ENCODE measurements around the gene HTR1B.

HTR1B gene

GRCh38 chr6:77455271-77455670 is 8.0 kb downstream of the HTR1B start:
- no peak for DNase-seq

- no peak for DNase-seq
These were observed 8.9 kb downstream of the HTR1B start for GRCh38 chr6:77454386-77454785.

GRCh38 chr6:77451466-77451865 is 11.8 kb downstream of the HTR1B start:
- no peak for DNase-seq

- no peak for DNase-seq
These were observed 12.4 kb downstream of the HTR1B start for GRCh38 chr6:77450924-77451323.

- no peak for DNase-seq
These were observed 14.7 kb downstream of the HTR1B start for GRCh38 chr6:77448546-77448945.

- DNase-seq = no peak
These were observed 16.0 kb downstream of the HTR1B start for GRCh38 chr6:77447254-77447653.

- DNase-seq = no peak
These were observed 17.0 kb downstream of the HTR1B start for GRCh38 chr6:77446249-77446648.

DNA sequence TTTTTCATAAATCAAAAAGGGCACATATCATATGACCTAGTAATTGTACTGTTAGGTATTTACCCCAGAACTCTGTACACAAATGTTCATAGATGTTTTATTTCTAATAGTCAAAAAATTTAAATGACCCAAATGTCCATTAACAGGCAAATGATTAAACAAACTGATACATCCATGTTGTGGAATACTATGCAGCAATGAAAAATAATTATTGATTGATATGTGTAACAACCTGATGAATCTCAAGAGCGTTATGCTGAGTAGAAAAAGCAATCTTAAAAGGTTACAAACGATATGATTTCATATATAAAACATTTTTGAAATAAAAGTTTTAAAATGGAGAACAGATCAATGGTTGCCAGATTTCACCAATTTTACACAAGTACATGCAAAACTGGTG is 18.1 kb downstream of the HTR1B start:
- DNase-seq = no peak

DNA sequence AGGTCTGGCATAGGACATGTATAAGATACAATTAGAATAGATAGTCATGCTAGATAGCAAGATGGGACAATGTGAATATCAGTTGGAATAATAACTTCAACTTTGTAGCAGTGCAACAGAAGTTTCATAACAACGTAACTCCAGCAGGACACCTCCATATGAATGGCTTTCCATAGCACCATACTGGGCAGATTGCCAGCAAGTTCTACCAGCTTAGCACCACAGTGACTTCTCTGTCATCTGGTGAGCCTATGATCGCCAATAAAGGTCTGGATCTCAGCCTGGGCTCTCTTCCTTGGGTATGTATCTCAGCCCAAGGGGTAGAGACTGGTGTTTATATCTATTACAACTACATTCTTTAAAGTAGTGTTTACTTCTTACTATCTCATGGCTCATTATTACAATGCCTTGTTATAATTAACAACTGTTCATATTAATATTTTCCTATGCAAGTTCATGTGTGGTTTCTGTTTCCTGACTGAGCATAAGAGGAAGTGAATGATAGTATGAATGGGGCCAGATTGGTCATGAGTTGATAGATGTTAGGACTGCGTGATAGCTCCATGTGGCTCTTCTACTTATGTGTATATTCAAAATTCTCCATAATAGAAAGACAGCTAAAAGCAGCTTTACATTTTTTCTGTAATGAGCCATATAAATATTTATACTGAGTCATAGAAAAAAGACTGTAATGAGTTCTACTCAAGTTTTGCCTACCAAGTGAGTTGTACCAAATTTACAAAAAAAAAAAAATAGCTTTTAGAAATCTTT is 22.9 kb downstream of the HTR1B start:
- DNase-seq = peak in 1 of 2 experiments; percentile 24

GRCh38 chr6:77433888-77434287 is 29.4 kb downstream of the HTR1B start:
- no peak for DNase-seq

DNA sequence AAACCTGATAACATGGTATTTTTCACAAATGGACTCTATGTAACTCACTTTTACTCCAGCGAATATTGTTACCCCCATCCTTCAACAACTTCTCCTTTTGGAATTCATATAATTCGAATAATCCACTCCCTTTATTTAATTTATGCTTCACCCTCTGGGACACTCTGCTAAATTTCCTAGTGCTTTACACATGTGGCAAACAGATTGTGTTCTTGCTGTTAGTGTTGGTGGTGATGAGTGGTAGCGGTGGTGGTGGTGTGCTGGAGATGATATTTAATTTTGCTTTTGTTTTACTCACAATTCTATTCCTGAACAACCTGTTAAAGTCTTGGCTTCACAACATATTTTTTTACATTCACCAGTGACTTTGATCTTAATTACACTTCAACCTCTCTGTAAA is 32.8 kb downstream of the HTR1B start:
- DNase-seq = no peak

GRCh38 chr6:77425671-77426070 is 37.6 kb downstream of the HTR1B start:
- no peak for DNase-seq

DNA sequence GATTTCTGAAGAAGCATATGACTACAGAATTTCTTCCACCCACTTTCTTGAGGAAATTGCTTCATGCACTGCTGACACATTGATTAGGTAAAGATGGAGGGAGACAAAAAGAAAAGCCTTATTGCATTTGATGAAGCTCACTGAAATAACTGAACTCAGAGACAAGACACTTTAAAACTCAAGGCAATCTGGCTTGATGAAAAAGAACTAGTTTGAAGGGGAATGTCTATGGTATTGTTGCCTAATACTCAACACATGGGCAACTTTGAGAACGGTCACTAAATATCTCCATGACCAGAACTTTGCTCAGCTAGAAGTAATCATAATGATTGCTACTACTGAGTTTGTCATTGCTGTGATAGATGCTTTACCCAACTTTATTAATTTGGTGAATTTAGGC is 38.1 kb downstream of the HTR1B start:
- no peak for DNase-seq

GRCh38 chr6:77424761-77425160 is 38.5 kb downstream of the HTR1B start:
- no peak for DNase-seq

GRCh38 chr6:77416839-77417238 is 46.5 kb downstream of the HTR1B start:
- DNase-seq = no peak

GRCh38 chr6:77415706-77416105 is 47.6 kb downstream of the HTR1B start:
- no peak for DNase-seq

All from SHP77 (cell line).